Measurements from ENCODE around the gene NAT8L. TPM values are rescaled to one million over a fixed set of nuclear protein-coding genes. Genes with fewer than 3 reads are reported as not detected.

Gene NAT8L
- total and polyA plus RNA-seq, 2 of the 4 experiments (the other 2 are of a cell fraction) = 0.05 TPM; not detected in 1

DNA sequence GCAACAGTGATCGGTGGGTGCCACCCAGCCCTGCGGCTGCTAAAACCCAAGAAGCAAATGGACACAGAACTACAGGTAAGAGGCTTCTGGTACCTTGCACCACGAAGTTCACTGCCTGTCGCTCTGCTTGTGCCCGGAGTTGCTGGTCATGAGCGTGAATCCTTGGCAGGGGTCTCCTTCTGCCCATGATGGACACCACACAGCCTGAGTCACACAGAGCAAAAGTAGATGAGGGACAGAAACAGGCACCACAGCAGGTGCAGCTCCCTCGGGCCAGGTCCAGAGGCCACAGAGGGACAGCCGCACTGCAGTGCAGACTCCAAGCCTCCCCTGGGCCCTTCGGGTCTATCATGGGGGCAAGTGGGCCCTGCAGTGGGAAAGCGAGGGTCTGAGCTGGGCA lies 22.4 kb downstream of the NAT8L start:
- Histone ChIP-seq H3K4me3 (ENCODE audit: insufficient read depth, low read depth, low read length) (no peak overlapping the region), H2AK9ac (replicated peaks; ENCODE audit: low read depth, low read length, poor library complexity) (no peak overlapping the region), H3K18ac (ENCODE audit: low read depth, low read length) (no peak overlapping the region), H3K36me3 (ENCODE audit: control insufficient read depth, insufficient read depth, low read length) (no peaks in the 10 kb centered on the region), H3K27me3 (ENCODE audit: control insufficient read depth, insufficient read depth, low read length) (peaks cover 30% of the 10 kb centered on the region), H4K91ac (ENCODE audit: insufficient read depth, low read depth, low read length) (no peak overlapping the region), H3K9me3 (ENCODE audit: control insufficient read depth, insufficient read depth, low read length) (no peaks in the 10 kb centered on the region), H3K56ac (ENCODE audit: extremely low read depth, insufficient read depth, low read length) (no peak overlapping the region), H2BK15ac (ENCODE audit: low read depth, low read length) (no peak overlapping the region), H4K8ac (ENCODE audit: low read depth in 2 of 2, low read length in 2 of 2) (no peak overlapping the region), H3K9me1 (ENCODE audit: insufficient read depth, low read length) (no peaks in the 10 kb centered on the region), H3K14ac (replicated peaks; ENCODE audit: low read depth, low read length) (no peak overlapping the region), H3K23ac (ENCODE audit: low read depth, low read length) (no peak overlapping the region), H3K9ac (ENCODE audit: low read depth, low read length) (no peak overlapping the region), H3K4me2 (ENCODE audit: low read depth, low read length) (no peak overlapping the region), H3K27ac (ENCODE audit: insufficient read depth, low read length) (no peak overlapping the region), H2BK20ac (ENCODE audit: low read depth, low read length) (no peak overlapping the region), H4K20me1 (ENCODE audit: insufficient read depth, low read length) (no peaks in the 10 kb centered on the region), H3K4ac (ENCODE audit: low read depth, low read length) (no peak overlapping the region), H2BK5ac (ENCODE audit: low read depth, low read length, poor library complexity, severe bottlenecking) (no peak overlapping the region), H3K79me1 (ENCODE audit: low read depth in 1 of 2, low read length in 2 of 2) (no peaks in the 10 kb centered on the region), H3K4me1 (ENCODE audit: control insufficient read depth, insufficient read depth, low read length) (no peaks in the 10 kb centered on the region), H4K5ac (ENCODE audit: low read depth, low read length) (no peak overlapping the region), H2AFZ (replicated peaks; ENCODE audit: low read length, poor library complexity) (no peak overlapping the region), H2BK120ac (ENCODE audit: low read depth, low read length) (no peak overlapping the region), H2AK5ac (ENCODE audit: low read depth, low read length) (no peak overlapping the region)
- in situ Hi-C loops (cut with MboI; ENCODE audit: low sequenced_read_pairs) (no loop called here), dilution Hi-C loops (cut with HindIII; ENCODE audit: low sequenced_read_pairs, unreplicated experiment) (no loop called here), intact Hi-C loops (cut with micrococcal nuclease) (no loop called here)
- no TSS peak for BruUV-seq (replicated peaks)
- DNase-seq (no peak), ATAC-seq (ENCODE audit: low read depth) (no peak)
- CTCF ChIA-PET = no interaction called here
- no peak for TF ChIP-seq SMC3 (IDR thresholded peaks at IDR 0.05; ENCODE audit: low read depth, low read length)
- TF ChIP-seq NFE2L2 (IDR thresholded peaks at IDR 0.05; ENCODE audit: low read depth, low read length) = no peak
- TF ChIP-seq RCOR1 (IDR thresholded peaks at IDR 0.05; ENCODE audit: insufficient replicate concordance, low read length) = no peak
- TF ChIP-seq FOS (IDR thresholded peaks at IDR 0.05; ENCODE audit: low read depth, low read length) = no peak
- no peak for TF ChIP-seq CEBPB (IDR thresholded peaks at IDR 0.05; ENCODE audit: low read depth, low read length)
- TF ChIP-seq, protein P1, sequence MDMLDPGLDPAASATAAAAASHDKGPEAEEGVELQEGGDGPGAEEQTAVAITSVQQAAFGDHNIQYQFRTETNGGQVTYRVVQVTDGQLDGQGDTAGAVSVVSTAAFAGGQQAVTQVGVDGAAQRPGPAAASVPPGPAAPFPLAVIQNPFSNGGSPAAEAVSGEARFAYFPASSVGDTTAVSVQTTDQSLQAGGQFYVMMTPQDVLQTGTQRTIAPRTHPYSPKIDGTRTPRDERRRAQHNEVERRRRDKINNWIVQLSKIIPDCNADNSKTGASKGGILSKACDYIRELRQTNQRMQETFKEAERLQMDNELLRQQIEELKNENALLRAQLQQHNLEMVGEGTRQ (IDR thresholded peaks at IDR 0.05; ENCODE audit: low read depth, low read length) = no peak
- TF ChIP-seq BHLHE40 (IDR thresholded peaks at IDR 0.05; ENCODE audit: low read depth, low read length) = no peak
- no peak for TF ChIP-seq POLR2A (IDR thresholded peaks at IDR 0.05; ENCODE audit: low read depth, low read length)
- no peak for TF ChIP-seq RFX5 (IDR thresholded peaks at IDR 0.05; ENCODE audit: low read depth, low read length)
- WGBS, 2 experiments (ENCODE audit: extremely low coverage in 2 of 2, insufficient read length in 1 of 2) = 78% methylated on average over 4 of the region's 10 CpGs; no CpG with 5 or more reads in 1 of the 2 experiments
- POLR2A ChIA-PET (ENCODE audit: unreplicated experiment) = no interaction called here
